ENCODE measurements around the gene CSNK1G2. TPM values are rescaled to one million over a fixed set of nuclear protein-coding genes. Genes with fewer than 3 reads are reported as not detected.
A peak's percentile ranks its signal among the peaks of the same experiment; 100 is the strongest.
"Not testable (repeated sequence)": the region's sequence is repeated elsewhere in the genome, so short reads cannot be mapped to it uniquely, and the experiment has no call there.

CSNK1G2 gene
- polyA plus RNA-seq, 3 donors from 2014 or later: 18.0 to 35.4 (median 21.8) TPM

DNA sequence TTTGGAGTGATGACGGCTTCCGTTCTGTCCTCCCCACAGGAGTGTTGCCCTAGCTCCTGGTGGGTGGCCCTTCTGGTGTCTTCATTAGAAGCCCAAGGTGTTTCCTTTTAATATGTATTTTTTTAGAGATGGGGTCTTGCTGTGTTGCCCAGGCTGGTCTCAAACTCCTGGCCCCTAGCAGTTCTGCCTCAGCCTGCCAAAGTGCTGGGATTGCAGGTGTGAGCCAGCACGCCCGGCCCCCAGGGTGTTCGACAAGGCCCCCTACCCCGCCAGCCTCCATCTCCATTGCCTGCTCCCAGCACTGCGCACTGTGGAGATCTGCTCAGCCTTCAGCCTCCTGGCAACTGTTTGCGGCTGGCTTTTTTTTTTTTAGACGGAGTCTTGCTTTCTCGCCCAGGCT lies 43.4 kb downstream of the CSNK1G2 start:
- Mint-ChIP-seq H3K27me3 (ENCODE audit: low read depth in 3 of 3) (peaks cover 0 to 1% (median 0%) of the 10 kb centered on the region in 3 donors), H3K36me3 (peaks cover 3 to 11% (median 7%) of the 10 kb centered on the region in 3 donors), H3K9me3 (no peaks in the 10 kb centered on the region), H3K27ac (no peak overlapping the region), H3K4me3 (no peak overlapping the region), H3K4me1 (no peaks in the 10 kb centered on the region)
- DNase-seq: no peak

DNA sequence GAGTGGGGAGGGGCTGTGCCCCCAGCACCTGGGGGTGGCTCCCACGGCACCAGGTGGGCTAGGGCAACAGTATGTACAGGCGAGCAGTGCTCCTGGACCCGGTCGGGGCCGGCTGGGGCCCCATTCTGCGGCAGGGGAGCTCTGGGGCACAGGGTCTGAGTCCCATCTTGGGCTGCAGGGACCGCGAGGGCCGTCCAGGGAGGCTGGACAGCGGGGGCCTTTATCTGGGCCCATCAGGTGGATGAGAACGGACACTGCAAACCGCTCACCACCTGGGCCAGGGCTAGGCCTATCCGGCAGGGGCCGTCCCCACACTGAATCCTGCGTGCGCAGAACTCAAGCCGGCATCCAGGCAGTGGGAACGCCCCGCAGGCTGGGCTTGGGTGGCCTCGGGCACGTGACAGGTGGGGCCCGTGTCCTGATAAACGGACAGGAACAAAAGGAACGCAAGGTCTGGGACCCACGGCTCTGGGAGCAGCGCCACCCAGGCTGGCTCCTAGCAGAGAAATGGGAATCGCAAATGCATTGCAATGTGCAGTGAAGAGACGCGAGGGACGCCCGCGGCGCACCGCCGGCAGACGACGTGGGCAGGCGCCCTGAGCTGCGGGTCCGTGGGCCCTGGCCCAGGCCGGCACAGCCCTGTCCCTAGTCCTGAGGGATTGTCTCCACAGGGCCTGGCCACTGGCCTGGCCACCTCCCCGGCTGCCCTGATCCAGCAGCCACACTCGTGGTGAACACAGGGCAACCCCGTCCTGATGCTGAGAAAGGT lies 44.8 kb downstream of the CSNK1G2 start:
- H3K9me3 Mint-ChIP-seq: no peaks in the 10 kb centered on the region
- peaks cover 3 to 15% (median 7%) of the 10 kb centered on the region in 3 donors for H3K36me3 Mint-ChIP-seq
- no peak overlapping the region for H3K4me3 Mint-ChIP-seq
- no peak for DNase-seq
- H3K4me1 Mint-ChIP-seq: no peaks in the 10 kb centered on the region
- peaks cover 0 to 1% (median 0%) of the 10 kb centered on the region in 3 donors for H3K27me3 Mint-ChIP-seq (ENCODE audit: low read depth in 3 of 3)
- no peak overlapping the region for H3K27ac Mint-ChIP-seq

DNA sequence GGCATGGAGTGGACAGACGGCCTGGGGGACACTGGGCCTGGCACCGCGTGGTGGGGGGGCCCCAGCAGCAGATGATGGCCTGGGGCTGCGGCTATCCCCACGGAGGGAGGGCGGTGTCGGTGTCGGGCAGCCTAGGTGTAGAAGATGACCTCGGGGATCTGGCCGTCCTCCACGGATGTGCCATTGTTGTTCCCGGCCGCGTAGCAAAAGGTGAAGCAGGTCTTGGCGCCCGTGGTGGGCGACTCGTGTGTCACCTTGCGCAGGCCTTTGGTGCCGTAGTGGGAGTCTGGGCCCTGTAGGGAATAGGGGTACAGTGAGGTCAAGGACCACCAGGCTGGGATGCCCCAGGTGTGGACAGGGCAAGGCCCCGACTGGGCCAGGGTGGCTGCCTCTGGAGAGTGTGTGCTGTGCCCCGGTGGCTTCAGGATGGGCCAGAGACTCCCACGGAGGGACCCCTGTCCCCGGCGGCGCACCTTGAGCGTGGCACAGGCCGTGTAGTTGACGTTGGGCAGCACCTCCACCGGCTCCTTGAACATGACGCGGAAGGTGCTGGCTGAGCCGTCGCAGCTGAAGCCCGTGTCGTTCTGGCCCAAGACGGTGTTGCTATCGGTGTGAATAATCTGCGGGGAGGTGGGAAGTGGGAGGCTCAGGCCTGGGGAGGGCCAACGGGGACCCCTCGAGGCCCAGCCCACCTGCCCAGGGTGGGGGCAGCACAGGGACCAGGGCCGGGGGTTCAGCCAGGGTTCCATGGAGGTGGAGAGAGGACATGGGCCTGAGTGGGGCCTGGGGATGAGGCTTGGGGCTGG lies 45.6 kb downstream of the CSNK1G2 start:
- H3K4me1 Mint-ChIP-seq: no peaks in the 10 kb centered on the region
- no peak overlapping the region for H3K4me3 Mint-ChIP-seq
- no peak for DNase-seq
- peaks cover 0 to 1% (median 0%) of the 10 kb centered on the region in 3 donors for H3K27me3 Mint-ChIP-seq (ENCODE audit: low read depth in 3 of 3)
- peaks cover 3 to 10% (median 4%) of the 10 kb centered on the region in 3 donors for H3K36me3 Mint-ChIP-seq
- no peak overlapping the region for H3K27ac Mint-ChIP-seq
- H3K9me3 Mint-ChIP-seq: no peaks in the 10 kb centered on the region

DNA sequence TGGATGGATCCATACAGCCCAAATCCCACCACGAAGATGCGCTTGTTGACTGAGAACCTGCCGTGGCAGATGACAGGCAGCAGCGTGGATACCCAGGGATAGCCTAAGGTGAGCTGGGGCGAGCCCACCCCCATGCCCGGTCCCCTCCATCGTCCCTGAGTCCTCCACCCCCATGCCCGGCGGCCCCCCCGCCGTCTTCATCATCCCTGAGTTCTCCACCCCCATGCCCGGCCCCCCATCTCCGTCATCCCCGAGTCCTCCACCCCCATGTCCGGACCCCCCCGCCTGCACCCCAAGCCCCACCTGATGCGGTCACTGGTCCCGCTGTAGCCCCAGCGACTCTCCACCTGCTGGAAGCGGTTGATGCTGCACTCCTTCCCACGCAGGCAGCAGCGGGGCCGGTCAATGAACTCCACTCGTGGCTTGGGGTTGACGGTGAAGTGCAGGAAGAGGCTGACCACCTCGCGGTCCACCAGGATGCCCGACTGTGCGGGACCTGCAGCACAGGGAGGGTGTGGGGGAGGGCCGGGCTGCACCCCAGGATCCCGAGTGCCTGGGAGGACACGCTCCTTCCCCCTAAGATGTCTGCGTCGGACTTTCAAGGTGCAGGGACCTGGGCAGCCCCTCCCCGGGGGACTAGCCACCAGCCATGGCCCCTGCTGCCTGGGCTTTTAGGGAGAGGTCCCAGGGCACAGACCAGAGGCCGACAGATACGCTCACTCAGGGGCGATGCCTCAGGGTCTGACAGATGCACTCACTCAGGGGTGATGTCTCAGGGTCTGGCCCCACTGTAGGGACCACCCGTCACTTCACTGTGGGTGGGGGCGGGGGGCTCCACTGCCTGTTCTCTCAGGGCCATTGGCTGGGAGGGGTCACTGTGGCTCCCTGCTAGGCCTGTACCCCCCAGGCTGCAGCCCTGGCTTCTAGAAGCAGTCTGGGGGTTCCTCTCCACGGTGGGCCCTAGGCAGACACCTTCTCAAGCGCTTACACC lies 46.5 kb downstream of the CSNK1G2 start:
- Mint-ChIP-seq H3K4me3 (no peak overlapping the region), H3K27me3 (ENCODE audit: low read depth in 3 of 3) (no peaks in the 10 kb centered on the region), H3K9me3 (no peaks in the 10 kb centered on the region), H3K36me3 (peaks cover 3 to 7% (median 4%) of the 10 kb centered on the region in 3 donors), H3K4me1 (no peaks in the 10 kb centered on the region), H3K27ac (peak overlapping the region in 1 of 6 donors; percentile 28)
- no peak for DNase-seq

DNA sequence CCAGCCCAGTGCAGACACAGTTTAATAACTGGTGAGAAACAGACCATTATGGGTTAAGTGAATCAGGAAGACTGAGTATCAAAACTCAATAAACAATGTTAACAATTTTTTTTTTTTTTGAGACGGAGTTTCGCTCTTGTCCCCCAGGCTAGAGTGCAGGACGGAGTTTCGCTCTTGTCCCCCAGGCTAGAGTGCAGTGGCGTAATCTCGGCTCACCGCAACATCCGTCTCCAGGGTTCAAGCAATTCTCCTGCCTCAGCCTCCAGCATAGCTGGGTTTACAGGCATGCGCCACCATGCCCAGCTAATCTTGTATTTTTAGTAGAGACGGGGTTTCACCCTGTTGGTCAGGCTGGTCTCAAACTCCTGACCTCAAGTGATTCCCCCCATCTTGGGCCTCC lies 47.5 kb downstream of the CSNK1G2 start:
- not testable (repeated sequence) for H3K27me3 Mint-ChIP-seq (ENCODE audit: low read depth in 3 of 3); H3K4me1 Mint-ChIP-seq; DNase-seq; H3K4me3 Mint-ChIP-seq; H3K9me3 Mint-ChIP-seq; H3K36me3 Mint-ChIP-seq
- peak overlapping the region in 1 of 6 donors; percentile 7 for H3K27ac Mint-ChIP-seq

DNA sequence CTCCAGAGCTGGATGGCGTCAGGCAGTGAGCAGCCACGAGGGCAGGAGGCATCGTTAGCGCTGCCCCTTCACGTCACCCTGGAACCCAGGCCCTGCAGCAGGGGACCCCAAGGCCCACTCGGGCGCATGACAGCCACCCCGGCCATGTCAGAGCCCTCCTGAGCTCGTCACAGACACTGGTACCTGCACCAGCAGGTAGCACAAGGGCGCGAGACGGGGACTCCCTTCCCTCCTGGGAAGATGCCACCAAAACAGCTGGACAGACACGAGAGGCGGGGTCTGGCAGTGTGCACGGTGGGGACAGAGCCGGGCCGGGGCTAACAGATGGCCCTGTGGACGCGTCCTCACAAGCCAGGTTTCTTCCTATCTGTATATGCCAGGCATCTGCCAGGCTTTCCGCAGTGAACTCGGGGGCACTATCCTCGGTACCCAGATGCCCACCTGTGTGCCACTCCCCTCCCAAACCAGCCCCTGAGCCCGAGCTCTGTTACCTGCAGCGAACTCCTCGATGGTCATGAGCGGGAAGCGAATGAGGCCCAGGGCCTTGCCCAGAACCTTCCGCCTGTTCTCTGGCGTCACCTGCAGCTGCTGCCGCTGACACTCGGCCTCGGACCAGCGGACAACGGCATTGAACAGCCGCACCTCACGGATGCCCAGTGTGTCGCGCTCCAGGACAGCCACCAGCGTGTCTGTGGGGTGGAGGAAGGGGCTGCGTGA lies 48.7 kb downstream of the CSNK1G2 start:
- no peak for DNase-seq
- Mint-ChIP-seq H3K36me3 (peaks cover 0 to 3% (median under 1%) of the 10 kb centered on the region in 3 donors), H3K9me3 (no peaks in the 10 kb centered on the region), H3K4me1 (no peaks in the 10 kb centered on the region), H3K4me3 (no peak overlapping the region), H3K27ac (no peak overlapping the region), H3K27me3 (ENCODE audit: low read depth in 3 of 3) (no peaks in the 10 kb centered on the region)

DNA sequence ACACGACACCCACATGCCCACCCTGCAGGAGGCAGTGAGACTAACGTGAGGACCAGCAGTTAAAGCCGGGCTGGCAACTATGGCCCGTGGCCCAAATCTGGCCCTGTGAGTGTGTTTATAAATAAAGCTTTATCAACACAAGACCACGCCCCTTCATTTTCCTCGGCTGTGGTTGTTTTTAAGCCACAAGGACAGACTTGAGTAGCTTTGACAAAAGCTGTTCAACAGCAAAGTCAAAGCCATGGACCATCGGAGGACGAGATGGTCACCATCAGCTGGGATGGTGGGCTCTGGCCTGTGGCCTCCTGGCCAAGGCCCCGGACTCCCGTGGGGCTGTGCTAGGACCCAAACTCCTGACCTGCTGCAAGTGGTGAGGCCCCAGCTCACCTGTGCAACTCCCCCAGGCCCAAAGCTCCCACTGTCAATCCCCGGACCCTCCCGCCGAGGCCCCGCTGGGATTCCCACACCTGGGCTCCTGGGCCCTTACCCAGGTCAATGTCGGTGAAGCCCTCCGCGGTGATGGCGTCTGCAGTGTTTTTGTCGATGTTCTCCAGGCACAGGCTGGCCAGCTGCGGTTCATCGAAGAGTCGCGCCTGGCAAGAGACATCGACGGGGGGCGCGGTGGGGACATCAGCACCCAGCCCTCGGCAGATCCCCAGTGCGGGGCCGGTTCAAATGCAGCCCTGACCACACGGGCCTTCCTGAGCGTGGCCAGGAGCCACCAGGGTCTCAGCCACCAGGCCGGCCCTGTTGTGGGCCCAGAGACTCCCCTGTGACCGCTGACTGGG lies 49.5 kb downstream of the CSNK1G2 start:
- DNase-seq: no peak
- H3K9me3 Mint-ChIP-seq: no peaks in the 10 kb centered on the region
- no peaks in the 10 kb centered on the region for H3K27me3 Mint-ChIP-seq (ENCODE audit: low read depth in 3 of 3)
- H3K36me3 Mint-ChIP-seq: peaks cover 0 to 3% (median 3%) of the 10 kb centered on the region in 3 donors
- H3K27ac Mint-ChIP-seq: no peak overlapping the region
- no peak overlapping the region for H3K4me3 Mint-ChIP-seq
- H3K4me1 Mint-ChIP-seq: no peaks in the 10 kb centered on the region

DNA sequence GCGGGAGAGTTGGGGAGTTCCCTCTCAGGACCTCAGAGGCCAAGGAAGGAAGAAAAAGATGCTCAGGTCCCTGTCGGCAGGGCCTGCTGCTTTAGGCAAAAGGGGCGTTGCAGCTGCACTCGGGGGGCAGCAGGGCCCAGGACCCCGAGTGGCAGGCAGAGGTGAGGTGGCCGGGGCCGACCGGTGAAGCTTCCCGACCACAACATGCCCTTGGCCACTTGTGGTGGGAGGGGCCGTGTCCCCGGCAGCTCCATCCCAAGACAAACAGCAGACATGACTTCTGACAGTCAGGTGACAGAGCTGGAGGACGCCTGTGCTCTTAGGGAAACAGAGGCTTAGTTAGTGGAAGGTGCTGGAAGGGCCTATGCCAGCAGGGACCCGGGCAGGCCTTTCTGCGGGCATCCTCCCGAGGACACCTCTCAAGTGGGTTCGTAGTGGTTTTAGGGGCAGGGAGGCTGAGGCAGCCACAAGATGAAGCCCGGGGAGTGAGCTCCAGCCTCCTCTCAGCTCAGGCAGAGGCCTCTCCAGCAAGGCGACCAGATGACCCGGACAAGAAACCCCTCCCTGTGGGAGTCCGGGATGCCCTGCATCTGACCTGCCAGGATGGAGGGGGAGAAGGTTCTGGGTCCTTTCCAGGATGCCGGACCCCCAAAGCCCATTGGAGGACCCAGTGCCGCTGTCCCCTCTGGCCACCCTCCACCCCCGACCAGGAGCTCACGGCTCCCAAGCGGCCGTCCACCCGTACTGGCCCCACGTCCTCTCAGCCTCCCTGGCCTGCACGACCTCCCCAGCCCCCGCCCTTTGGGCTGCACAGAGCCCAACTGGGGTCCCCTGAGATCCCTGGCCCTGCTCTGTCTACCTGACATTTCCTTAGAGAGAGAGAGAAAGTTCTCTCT lies 50.3 kb downstream of the CSNK1G2 start:
- H3K9me3 Mint-ChIP-seq: no peaks in the 10 kb centered on the region
- H3K27ac Mint-ChIP-seq: peak overlapping the region in 3 of 6 donors; percentile 39 to 64 (median 49)
- no peaks in the 10 kb centered on the region for H3K4me1 Mint-ChIP-seq
- no peak overlapping the region for H3K4me3 Mint-ChIP-seq
- H3K27me3 Mint-ChIP-seq (ENCODE audit: low read depth in 3 of 3): no peaks in the 10 kb centered on the region
- H3K36me3 Mint-ChIP-seq: peaks cover 0 to 8% (median 3%) of the 10 kb centered on the region in 3 donors
- DNase-seq: no peak

DNA sequence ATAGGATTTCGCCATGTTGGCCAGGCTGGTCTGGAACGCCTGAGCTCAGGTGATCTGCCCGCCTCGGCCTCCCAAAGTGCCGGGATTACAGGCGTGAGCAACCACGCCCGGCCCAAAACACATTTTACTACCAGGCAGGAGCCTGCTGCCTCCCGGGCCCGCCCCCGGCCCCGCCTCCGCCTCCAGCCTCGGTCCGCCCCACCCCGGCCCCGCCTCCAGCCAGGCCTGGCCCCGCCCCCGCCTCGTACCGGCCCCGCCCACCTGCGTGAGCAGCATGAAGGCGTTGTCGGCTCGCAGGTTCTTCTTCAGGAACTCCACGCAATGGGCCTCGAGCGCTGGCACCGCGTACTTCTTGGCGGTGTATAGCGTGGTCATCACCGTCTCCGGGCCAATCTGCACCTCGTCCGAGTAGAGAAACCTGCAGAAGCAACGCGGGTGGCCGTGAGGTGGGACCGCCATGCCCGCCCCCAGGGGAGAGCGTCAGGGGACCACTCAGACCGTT lies 51.8 kb downstream of the CSNK1G2 start:
- peaks cover 4 to 15% (median 6%) of the 10 kb centered on the region in 3 donors for H3K36me3 Mint-ChIP-seq

DNA sequence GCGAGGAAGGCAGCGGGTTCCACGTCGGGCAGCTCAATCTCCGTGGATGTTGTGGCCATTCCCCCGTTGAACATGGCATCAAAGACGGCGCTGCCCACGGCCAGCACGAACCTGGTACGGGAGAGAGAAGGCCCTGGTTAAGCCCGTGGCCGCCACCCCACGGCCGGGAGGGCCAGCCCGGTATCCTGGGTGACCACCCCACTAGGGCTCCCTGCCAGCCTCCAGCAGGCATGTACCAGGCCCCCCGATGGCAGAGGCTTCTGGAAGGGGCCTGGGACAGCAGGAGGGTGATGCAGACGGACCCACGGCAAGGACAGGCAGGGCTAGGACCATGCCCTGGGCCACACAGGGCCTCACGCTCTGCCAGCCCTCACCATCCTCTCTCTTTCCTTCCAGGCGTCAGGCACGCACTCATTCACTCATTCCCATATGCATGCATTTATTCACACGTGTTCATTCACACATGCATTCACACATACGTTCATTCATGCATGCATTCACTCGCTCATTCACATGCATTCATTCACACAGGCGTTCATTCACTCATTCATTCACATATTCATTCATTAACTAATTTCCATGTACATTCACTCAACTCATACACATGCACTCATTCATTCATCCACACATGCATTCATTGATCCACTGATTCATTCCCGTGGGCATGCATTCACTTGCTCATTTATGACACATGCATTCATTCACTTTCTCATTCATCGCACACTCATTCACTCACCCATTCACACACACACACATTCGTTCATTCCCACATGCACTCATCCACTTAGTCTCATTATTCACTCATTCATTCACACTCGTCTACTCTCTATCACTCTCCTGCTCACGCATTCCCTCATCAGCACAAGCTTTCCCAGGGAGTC lies 56.6 kb downstream of the CSNK1G2 start:
- Mint-ChIP-seq H3K27ac (peak overlapping the region in 2 of 6 donors; percentile 47 to 53), H3K27me3 (ENCODE audit: low read depth in 3 of 3) (peaks cover 0 to 2% (median 0%) of the 10 kb centered on the region in 3 donors), H3K9me3 (no peaks in the 10 kb centered on the region), H3K4me3 (no peak overlapping the region), H3K36me3 (peaks cover 6 to 19% (median 11%) of the 10 kb centered on the region in 3 donors), H3K4me1 (peaks cover 0 to 4% of the 10 kb centered on the region in 2 donors)
- DNase-seq: no peak

More for the DNA sequence above, 51.8 kb downstream of the CSNK1G2 start:
- H3K27ac Mint-ChIP-seq: no peak overlapping the region
- H3K9me3 Mint-ChIP-seq: no peaks in the 10 kb centered on the region
- H3K4me3 Mint-ChIP-seq: no peak overlapping the region
- no peaks in the 10 kb centered on the region for H3K27me3 Mint-ChIP-seq (ENCODE audit: low read depth in 3 of 3)
- H3K4me1 Mint-ChIP-seq: peaks cover 0 to 3% of the 10 kb centered on the region in 2 donors
- no peak for DNase-seq

All from immature natural killer cell (primary cell).